ENCODE data around the gene ZNF804B. TPM values are rescaled to one million over a fixed set of nuclear protein-coding genes. Genes with fewer than 3 reads are reported as not detected.

Gene ZNF804B
- total RNA-seq, 4 donors from 2014 or later = not detected

GRCh38 chr7:88826222-88826621, 66.7 kb downstream of the ZNF804B start:
- Histone ChIP-seq H3K27me3 (no peaks in the 10 kb centered on the region), H3K36me3 (no peaks in the 10 kb centered on the region), H3K4me3 (no peak overlapping the region), H3K4me1 (no peaks in the 10 kb centered on the region), H3K27ac (no peak overlapping the region), H3K9me3 (no peaks in the 10 kb centered on the region)
- TF ChIP-seq CTCF (IDR thresholded peaks at IDR 0.05) (no peak), POLR2A (IDR thresholded peaks at IDR 0.05) (no peak)
- no peak for DNase-seq
- intact Hi-C loops (cut with DNase I) = no loop called here
- 53 to 63% methylated on average over 3 of the region's 3 CpGs for WGBS, 2 donors

- TF ChIP-seq CTCF (IDR thresholded peaks at IDR 0.05) (no peak), POLR2A (IDR thresholded peaks at IDR 0.05) (no peak)
- H3K4me3 ChIP-seq = no peak overlapping the region
- no peaks in the 10 kb centered on the region for H3K36me3 ChIP-seq
- intact Hi-C loops (cut with DNase I) = no loop called here
- DNase-seq = no peak
- H3K27me3 ChIP-seq = no peaks in the 10 kb centered on the region
- no peaks in the 10 kb centered on the region for H3K9me3 ChIP-seq
- no peaks in the 10 kb centered on the region for H3K4me1 ChIP-seq
- no peak overlapping the region for H3K27ac ChIP-seq
- 21 to 32% methylated on average over 3 of the region's 3 CpGs for WGBS, 2 donors
Measured at GRCh38 chr7:88835147-88835728, 75.7 kb downstream of the ZNF804B start.

GRCh38 chr7:88842201-88842600, 82.7 kb downstream of the ZNF804B start:
- Histone ChIP-seq H3K9me3 (no peaks in the 10 kb centered on the region), H3K4me1 (no peaks in the 10 kb centered on the region), H3K27me3 (no peaks in the 10 kb centered on the region), H3K36me3 (no peaks in the 10 kb centered on the region), H3K4me3 (no peak overlapping the region), H3K27ac (no peak overlapping the region)
- intact Hi-C loops (cut with DNase I) = no loop called here
- TF ChIP-seq CTCF (IDR thresholded peaks at IDR 0.05) (no peak), POLR2A (IDR thresholded peaks at IDR 0.05) (no peak)
- DNase-seq = no peak

GRCh38 chr7:88845091-88845490, 85.6 kb downstream of the ZNF804B start:
- Histone ChIP-seq H3K27me3 (no peaks in the 10 kb centered on the region), H3K9me3 (no peaks in the 10 kb centered on the region), H3K27ac (no peak overlapping the region), H3K36me3 (no peaks in the 10 kb centered on the region), H3K4me3 (no peak overlapping the region), H3K4me1 (no peaks in the 10 kb centered on the region)
- DNase-seq = no peak
- TF ChIP-seq POLR2A (IDR thresholded peaks at IDR 0.05) (no peak), CTCF (IDR thresholded peaks at IDR 0.05) (no peak)
- intact Hi-C loops (cut with DNase I) = no loop called here
- WGBS, 2 donors = 81 to 84% methylated on average over 12 of the region's 12 CpGs

GRCh38 chr7:88851220-88851619, 91.7 kb downstream of the ZNF804B start:
- H3K9me3 ChIP-seq = no peaks in the 10 kb centered on the region
- no peaks in the 10 kb centered on the region for H3K36me3 ChIP-seq
- H3K4me3 ChIP-seq = no peak overlapping the region
- H3K4me1 ChIP-seq = no peaks in the 10 kb centered on the region
- DNase-seq = no peak
- 75 to 83% methylated on average over 1 of the region's 1 CpG for WGBS, 2 donors
- TF ChIP-seq CTCF (IDR thresholded peaks at IDR 0.05) = no peak
- TF ChIP-seq POLR2A (IDR thresholded peaks at IDR 0.05) = no peak
- intact Hi-C loops (cut with DNase I) = no loop called here
- H3K27ac ChIP-seq = no peak overlapping the region
- H3K27me3 ChIP-seq = no peaks in the 10 kb centered on the region

Data from esophagus squamous epithelium (tissue), 5 donors.